Fibroblast of lung (primary cell): ENCODE data around the gene CFAP107.

ENCODE experiments used
- EZH2 ChIP-seq: IDR thresholded peaks from 2 replicates; pipeline ENCODE4 v1.5.1; 2012; ENCODE audit warnings: low read length, control low read depth, mild to moderate bottlenecking; ENCODE audit errors: missing control alignments
- TF ChIP-seq, protein P1 (sequence below), 2 donors: IDR thresholded peaks in 1 of 2; conservative IDR thresholded peaks in 1 of 2; 1 replicate in 1 of 2; 2 replicates in 1 of 2; pipeline ENCODE4 v1.5.1; 2011 to 2012; ENCODE audit warnings: low read length in 2 of 2, control low read depth in 1 of 2, inconsistent platforms in 1 of 2, low read depth in 1 of 2, mild to moderate bottlenecking in 1 of 2

DNA sequence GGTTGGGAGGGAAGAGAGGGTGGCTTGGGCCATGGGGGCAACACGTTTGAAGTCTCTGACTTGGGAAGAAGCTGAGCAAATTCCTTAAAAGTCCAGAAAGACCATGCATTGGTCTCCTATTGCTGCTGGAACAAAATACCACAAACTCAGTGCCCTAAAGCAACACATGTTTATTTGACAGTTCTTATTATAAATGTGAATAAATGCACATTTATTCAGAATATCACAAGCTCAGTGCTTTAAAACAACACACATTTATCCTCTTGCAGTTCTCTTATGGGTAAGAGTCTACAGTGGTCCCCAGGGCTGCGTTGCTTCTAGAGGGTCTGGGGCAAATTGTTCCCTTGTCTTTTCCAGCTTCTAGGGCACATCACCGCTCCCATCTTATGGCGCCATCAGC lies 17.5 kb downstream of the CFAP107 start:
- TF ChIP-seq, protein P1, sequence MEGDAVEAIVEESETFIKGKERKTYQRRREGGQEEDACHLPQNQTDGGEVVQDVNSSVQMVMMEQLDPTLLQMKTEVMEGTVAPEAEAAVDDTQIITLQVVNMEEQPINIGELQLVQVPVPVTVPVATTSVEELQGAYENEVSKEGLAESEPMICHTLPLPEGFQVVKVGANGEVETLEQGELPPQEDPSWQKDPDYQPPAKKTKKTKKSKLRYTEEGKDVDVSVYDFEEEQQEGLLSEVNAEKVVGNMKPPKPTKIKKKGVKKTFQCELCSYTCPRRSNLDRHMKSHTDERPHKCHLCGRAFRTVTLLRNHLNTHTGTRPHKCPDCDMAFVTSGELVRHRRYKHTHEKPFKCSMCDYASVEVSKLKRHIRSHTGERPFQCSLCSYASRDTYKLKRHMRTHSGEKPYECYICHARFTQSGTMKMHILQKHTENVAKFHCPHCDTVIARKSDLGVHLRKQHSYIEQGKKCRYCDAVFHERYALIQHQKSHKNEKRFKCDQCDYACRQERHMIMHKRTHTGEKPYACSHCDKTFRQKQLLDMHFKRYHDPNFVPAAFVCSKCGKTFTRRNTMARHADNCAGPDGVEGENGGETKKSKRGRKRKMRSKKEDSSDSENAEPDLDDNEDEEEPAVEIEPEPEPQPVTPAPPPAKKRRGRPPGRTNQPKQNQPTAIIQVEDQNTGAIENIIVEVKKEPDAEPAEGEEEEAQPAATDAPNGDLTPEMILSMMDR (conservative IDR thresholded peaks at IDR 0.05 in 1 of 2, IDR thresholded peaks at IDR 0.05 in 1 of 2; ENCODE audit: low read depth in 1 of 2, low read length in 2 of 2) = no peak
- no peak for TF ChIP-seq EZH2
